ENCODE data around the gene MRPL12.
A peak's percentile ranks its signal among the peaks of the same experiment; 100 is the strongest.

MRPL12 gene

GRCh38 chr17:81722184-81723120 is 19.3 kb downstream of the MRPL12 start:
- peak overlapping the region; percentile 83 for H3K27ac ChIP-seq
- TF ChIP-seq CTCF (conservative IDR thresholded peaks at IDR 0.05) (no peak), ZFX (IDR thresholded peaks at IDR 0.05) (no peak)

GRCh38 chr17:81723651-81724209 is 20.6 kb downstream of the MRPL12 start:
- peak overlapping the region; percentile 83 for H3K27ac ChIP-seq
- no peak for TF ChIP-seq ZFX (IDR thresholded peaks at IDR 0.05)
- TF ChIP-seq CTCF (conservative IDR thresholded peaks at IDR 0.05): no peak

GRCh38 chr17:81725439-81725838 is 22.3 kb downstream of the MRPL12 start:
- TF ChIP-seq ZFX (IDR thresholded peaks at IDR 0.05) (no peak), CTCF (conservative IDR thresholded peaks at IDR 0.05) (no peak)
- H3K27ac ChIP-seq: peak overlapping the region; percentile 83

GRCh38 chr17:81726004-81726403 is 22.8 kb downstream of the MRPL12 start:
- H3K27ac ChIP-seq: peak overlapping the region; percentile 83
- TF ChIP-seq ZFX (IDR thresholded peaks at IDR 0.05) (no peak), CTCF (conservative IDR thresholded peaks at IDR 0.05) (no peak)

GRCh38 chr17:81727324-81728031 is 24.3 kb downstream of the MRPL12 start:
- H3K27ac ChIP-seq: peak overlapping the region; percentile 83
- TF ChIP-seq ZFX (IDR thresholded peaks at IDR 0.05) (no peak), CTCF (conservative IDR thresholded peaks at IDR 0.05) (no peak)

- no peak overlapping the region for H3K27ac ChIP-seq
- no peak for TF ChIP-seq ZFX (IDR thresholded peaks at IDR 0.05)
- TF ChIP-seq CTCF (conservative IDR thresholded peaks at IDR 0.05): peak; percentile 97
Observed at GRCh38 chr17:81733507-81734404, 30.6 kb downstream of the MRPL12 start.

Measured in C4-2B (cell line).